GM12865 (cell line): Measurements from ENCODE around the gene BTBD1.

Experiments
- DNase-seq: peaks from one replicate; pipeline ENCODE4 v3.0.0; 2010; ENCODE audit warnings: low read depth
- H3K4me3 ChIP-seq: 2 replicates; pipeline ENCODE4 v1.5.1; 2011; ENCODE audit warnings: mild to moderate bottlenecking, low read depth, low read length, control low read depth
- TF ChIP-seq, protein P1 (sequence below): IDR thresholded peaks from 2 replicates; pipeline ENCODE4 v1.5.1; 2011; ENCODE audit warnings: low read length, control low read depth, low read depth, inconsistent platforms; ENCODE audit not compliant: insufficient read depth; ENCODE audit errors: missing control alignments

BTBD1 gene

DNA sequence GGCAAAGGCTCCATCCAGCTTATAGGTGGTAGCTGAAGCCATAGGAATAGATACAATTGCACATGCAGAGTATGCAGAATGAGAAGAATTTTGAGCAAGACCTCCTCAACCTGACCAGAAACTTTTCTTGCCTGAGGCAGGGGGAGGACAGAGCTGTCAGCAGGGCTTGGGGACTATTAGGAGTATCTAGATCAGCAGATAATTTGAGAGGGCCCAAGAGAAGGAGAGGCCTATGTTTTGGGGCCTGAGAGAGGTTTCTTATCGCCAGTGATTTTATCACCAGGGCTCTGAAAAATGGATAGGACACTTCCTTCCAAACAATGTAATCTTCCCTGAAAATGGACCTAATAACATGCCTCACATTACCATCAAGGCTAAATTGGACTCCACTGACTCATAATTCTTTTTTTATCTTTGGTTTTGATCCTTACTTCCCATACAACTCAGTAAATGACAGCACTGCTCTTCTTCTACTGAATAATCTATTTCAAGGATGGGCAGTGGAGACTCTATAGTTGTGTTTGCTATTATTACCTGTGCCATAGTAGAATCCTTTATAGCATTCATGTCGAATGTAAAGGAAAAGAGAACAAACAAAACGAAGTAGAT is 96.9 kb downstream of the BTBD1 start:
- DNase-seq = no peak
- TF ChIP-seq, protein P1, sequence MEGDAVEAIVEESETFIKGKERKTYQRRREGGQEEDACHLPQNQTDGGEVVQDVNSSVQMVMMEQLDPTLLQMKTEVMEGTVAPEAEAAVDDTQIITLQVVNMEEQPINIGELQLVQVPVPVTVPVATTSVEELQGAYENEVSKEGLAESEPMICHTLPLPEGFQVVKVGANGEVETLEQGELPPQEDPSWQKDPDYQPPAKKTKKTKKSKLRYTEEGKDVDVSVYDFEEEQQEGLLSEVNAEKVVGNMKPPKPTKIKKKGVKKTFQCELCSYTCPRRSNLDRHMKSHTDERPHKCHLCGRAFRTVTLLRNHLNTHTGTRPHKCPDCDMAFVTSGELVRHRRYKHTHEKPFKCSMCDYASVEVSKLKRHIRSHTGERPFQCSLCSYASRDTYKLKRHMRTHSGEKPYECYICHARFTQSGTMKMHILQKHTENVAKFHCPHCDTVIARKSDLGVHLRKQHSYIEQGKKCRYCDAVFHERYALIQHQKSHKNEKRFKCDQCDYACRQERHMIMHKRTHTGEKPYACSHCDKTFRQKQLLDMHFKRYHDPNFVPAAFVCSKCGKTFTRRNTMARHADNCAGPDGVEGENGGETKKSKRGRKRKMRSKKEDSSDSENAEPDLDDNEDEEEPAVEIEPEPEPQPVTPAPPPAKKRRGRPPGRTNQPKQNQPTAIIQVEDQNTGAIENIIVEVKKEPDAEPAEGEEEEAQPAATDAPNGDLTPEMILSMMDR = no peak
- H3K4me3 ChIP-seq = no peak overlapping the region

DNA sequence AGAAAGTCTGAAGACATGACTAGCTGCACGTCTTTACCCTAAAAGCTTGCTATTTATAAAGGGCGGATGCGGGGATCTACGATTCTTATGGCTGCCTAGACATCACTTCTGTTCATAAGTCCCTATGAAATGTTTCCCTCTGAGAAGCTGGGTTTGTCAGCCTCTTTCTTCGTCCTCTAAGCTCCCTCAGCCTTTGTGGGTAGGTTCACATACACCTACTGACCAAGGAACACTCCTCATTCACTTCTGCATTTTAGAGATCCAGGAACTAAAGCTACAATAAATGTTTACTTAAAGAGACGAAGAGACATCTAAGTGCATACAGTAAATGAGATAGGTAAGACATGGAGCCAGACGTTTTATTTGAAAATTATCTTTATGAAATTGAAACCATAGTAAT is 97.7 kb downstream of the BTBD1 start:
- H3K4me3 ChIP-seq = no peak overlapping the region
- TF ChIP-seq, protein P1 = no peak
- DNase-seq = no peak

DNA sequence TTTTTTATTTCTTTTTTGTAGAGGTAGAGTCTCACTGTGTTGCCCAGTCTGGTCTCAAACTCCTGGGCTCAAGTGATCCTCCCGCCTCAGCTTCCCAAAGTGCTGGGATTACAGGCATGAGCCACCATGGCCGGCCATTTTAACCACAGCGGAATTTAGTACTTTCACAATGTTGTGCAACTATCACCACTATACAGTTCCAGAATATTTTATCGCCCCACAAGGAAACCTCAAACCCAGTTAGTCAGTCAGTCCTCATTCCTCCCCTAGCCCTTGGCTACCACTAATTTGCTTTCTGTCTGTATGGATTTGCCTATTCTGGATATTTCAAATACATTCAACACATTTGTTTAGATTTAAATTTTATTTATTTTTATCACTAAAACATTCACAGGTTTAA is 99.0 kb downstream of the BTBD1 start:
- no peak for DNase-seq
- TF ChIP-seq, protein P1 = no peak
- no peak overlapping the region for H3K4me3 ChIP-seq

DNA sequence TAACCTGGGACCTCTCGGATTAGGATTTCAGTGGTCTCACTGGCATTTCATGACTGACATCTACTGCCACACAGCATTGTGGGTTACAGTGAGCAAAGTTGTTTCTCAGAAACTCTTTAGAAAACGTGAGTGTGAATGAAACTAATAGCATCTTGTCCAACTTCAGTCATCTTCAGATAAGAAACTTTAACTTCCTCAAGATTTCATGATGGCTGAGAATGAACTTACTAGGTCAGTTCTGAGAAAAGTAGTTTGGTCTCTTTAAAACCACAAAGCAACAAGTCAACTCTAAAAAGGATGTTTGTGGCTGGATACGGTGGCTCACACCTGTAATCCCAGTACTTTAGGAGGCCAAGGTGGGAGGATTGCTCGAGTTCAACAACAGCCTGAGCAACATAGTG is 100.4 kb downstream of the BTBD1 start:
- TF ChIP-seq, protein P1 = no peak
- no peak overlapping the region for H3K4me3 ChIP-seq
- peak; percentile 81 for DNase-seq
